ENCODE measurements around the gene C1QL3. TPM values are rescaled to one million over a fixed set of nuclear protein-coding genes. Genes with fewer than 3 reads are reported as not detected.

C1QL3 gene
- total RNA-seq, 1 experiment from 2014 or later, result not detected

DNA sequence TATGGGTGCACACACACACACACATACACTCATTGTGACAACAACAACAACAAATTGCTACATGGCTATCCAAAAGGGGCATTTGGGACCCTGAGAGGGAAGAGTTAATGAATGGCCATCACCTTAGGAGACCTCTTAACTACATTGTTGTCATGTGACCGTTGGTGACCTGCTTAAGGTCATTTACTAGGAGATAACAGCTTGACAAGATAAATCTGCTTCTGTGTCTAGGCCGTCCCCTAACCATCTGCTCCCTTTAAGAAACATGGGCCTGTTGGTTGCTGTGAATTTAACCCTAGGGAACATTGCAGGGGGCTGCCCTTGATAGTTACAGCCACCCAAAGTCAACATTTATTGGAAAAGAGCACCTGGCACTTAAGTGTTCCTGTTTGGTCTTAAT is 29.7 kb downstream of the C1QL3 start:
- POLR2A ChIA-PET (ENCODE audit: low non-redundant PET), result no interaction called here
- DNase-seq (ENCODE audit: low spot score), result no peak
- H3K4me1 ChIP-seq (ENCODE audit: insufficient read depth, low read length, poor library complexity, severe bottlenecking), result no peaks in the 10 kb centered on the region
- BruUV-seq (replicated peaks), result no TSS peak
- H3K4me3 ChIP-seq (ENCODE audit: low read depth, low read length, poor library complexity, severe bottlenecking), result no peak overlapping the region
- intact Hi-C loops (cut with micrococcal nuclease; ENCODE audit: unreplicated experiment), result no loop called here
- H3K36me3 ChIP-seq (ENCODE audit: insufficient read depth, low read length, poor library complexity, severe bottlenecking), result no peaks in the 10 kb centered on the region
- H3K9me3 ChIP-seq (ENCODE audit: low read depth, low read length, poor library complexity, severe bottlenecking), result no peaks in the 10 kb centered on the region
- TF ChIP-seq EZH2 (IDR thresholded peaks at IDR 0.05; ENCODE audit: borderline replicate concordance, low read depth, low read length, poor library complexity, severe bottlenecking), result no peak
- TF ChIP-seq, protein P1, sequence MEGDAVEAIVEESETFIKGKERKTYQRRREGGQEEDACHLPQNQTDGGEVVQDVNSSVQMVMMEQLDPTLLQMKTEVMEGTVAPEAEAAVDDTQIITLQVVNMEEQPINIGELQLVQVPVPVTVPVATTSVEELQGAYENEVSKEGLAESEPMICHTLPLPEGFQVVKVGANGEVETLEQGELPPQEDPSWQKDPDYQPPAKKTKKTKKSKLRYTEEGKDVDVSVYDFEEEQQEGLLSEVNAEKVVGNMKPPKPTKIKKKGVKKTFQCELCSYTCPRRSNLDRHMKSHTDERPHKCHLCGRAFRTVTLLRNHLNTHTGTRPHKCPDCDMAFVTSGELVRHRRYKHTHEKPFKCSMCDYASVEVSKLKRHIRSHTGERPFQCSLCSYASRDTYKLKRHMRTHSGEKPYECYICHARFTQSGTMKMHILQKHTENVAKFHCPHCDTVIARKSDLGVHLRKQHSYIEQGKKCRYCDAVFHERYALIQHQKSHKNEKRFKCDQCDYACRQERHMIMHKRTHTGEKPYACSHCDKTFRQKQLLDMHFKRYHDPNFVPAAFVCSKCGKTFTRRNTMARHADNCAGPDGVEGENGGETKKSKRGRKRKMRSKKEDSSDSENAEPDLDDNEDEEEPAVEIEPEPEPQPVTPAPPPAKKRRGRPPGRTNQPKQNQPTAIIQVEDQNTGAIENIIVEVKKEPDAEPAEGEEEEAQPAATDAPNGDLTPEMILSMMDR (conservative IDR thresholded peaks at IDR 0.05; ENCODE audit: low read depth, low read length), result no peak
- peaks cover 7% of the 10 kb centered on the region for H3K27me3 ChIP-seq (replicated peaks; ENCODE audit: insufficient read depth, low read depth, low read length, poor library complexity)
- CTCF ChIA-PET, result no interaction called here
- no peak overlapping the region for H3K27ac ChIP-seq (ENCODE audit: low read depth, low read length, poor library complexity, severe bottlenecking)

DNA sequence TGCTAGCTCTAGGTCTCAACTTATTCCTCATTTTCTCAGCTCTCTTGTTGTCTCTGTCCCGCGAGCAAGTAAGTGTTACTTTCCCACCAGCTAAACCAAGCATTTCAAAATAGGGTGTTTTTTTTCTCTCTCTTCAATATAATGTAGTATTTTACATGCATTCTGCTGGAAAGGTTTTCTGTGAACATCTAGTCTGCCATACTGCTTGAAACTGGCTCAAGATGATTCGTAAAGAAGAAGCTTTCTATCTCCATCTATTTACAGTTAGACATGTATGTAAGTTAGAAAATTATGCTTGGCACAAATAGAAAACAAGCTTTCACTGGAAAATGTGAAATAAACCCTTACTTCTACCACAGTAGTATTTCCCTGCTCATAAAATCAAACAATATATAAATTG is 31.2 kb downstream of the C1QL3 start:
- Histone ChIP-seq H3K4me3 (ENCODE audit: low read depth, low read length, poor library complexity, severe bottlenecking) (no peak overlapping the region), H3K36me3 (ENCODE audit: insufficient read depth, low read length, poor library complexity, severe bottlenecking) (no peaks in the 10 kb centered on the region), H3K9me3 (ENCODE audit: low read depth, low read length, poor library complexity, severe bottlenecking) (no peaks in the 10 kb centered on the region), H3K4me1 (ENCODE audit: insufficient read depth, low read length, poor library complexity, severe bottlenecking) (no peaks in the 10 kb centered on the region), H3K27ac (ENCODE audit: low read depth, low read length, poor library complexity, severe bottlenecking) (no peak overlapping the region), H3K27me3 (replicated peaks; ENCODE audit: insufficient read depth, low read depth, low read length, poor library complexity) (peaks cover 8% of the 10 kb centered on the region)
- ChIA-PET POLR2A (ENCODE audit: low non-redundant PET) (no interaction called here), CTCF (no interaction called here)
- no peak for DNase-seq (ENCODE audit: low spot score)
- BruUV-seq (replicated peaks), result no TSS peak
- TF ChIP-seq EZH2 (IDR thresholded peaks at IDR 0.05; ENCODE audit: borderline replicate concordance, low read depth, low read length, poor library complexity, severe bottlenecking), result no peak
- TF ChIP-seq, protein P1 (conservative IDR thresholded peaks at IDR 0.05; ENCODE audit: low read depth, low read length), result no peak
- intact Hi-C loops (cut with micrococcal nuclease; ENCODE audit: unreplicated experiment), result no loop called here

DNA sequence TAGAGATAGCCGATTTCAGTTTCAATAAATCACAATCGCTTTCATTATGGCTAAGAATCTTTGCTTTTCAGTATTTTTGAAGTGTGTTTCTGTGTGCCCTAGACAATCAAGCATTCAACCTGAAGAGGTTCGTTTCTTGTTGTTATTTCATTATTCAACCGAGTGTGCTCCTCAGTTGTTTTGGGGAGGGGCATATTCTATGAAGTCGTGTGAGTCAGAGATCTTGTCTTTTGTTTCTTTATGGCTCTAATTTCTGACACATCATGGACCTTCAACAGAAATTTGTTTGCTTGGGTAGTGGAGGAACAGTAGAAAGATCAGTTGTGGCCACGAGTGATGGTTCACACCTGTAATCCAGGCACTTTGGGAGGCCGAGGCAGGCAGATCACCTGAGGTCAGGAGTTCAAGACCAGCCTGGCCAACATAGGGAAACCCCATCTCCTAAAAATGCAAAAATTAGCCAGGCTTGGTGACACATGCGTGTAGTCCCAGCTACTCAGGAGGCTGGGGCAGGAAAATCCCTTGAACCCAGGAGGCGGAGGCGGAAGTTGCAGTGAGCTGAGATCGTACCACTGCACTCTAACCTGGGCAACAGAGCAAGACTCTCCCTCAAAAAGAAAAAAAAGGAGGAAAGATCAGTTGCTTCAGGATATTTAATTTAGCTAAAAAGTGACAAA is 38.3 kb downstream of the C1QL3 start:
- intact Hi-C loops (cut with micrococcal nuclease; ENCODE audit: unreplicated experiment), result no loop called here
- Histone ChIP-seq H3K4me1 (ENCODE audit: insufficient read depth, low read length, poor library complexity, severe bottlenecking) (no peaks in the 10 kb centered on the region), H3K27me3 (replicated peaks; ENCODE audit: insufficient read depth, low read depth, low read length, poor library complexity) (peaks cover 36% of the 10 kb centered on the region), H3K36me3 (ENCODE audit: insufficient read depth, low read length, poor library complexity, severe bottlenecking) (no peaks in the 10 kb centered on the region), H3K9me3 (ENCODE audit: low read depth, low read length, poor library complexity, severe bottlenecking) (no peaks in the 10 kb centered on the region), H3K27ac (ENCODE audit: low read depth, low read length, poor library complexity, severe bottlenecking) (no peak overlapping the region), H3K4me3 (ENCODE audit: low read depth, low read length, poor library complexity, severe bottlenecking) (no peak overlapping the region)
- ChIA-PET CTCF (no interaction called here), POLR2A (ENCODE audit: low non-redundant PET) (no interaction called here)
- TF ChIP-seq, protein P1 (conservative IDR thresholded peaks at IDR 0.05; ENCODE audit: low read depth, low read length), result no peak
- TF ChIP-seq EZH2 (IDR thresholded peaks at IDR 0.05; ENCODE audit: borderline replicate concordance, low read depth, low read length, poor library complexity, severe bottlenecking), result no peak
- no peak for DNase-seq (ENCODE audit: low spot score)
- no TSS peak for BruUV-seq (replicated peaks)

Measured in A673 (cell line).